Measurements from ENCODE around the gene RPL22L1. TPM values are rescaled to one million over a fixed set of nuclear protein-coding genes. Genes with fewer than 3 reads are reported as not detected.
"Not testable (repeated sequence)": the region's sequence is repeated elsewhere in the genome, so short reads cannot be mapped to it uniquely, and the experiment has no call there.

Gene RPL22L1
- total and polyA plus RNA-seq, 4 donors = 19.1 to 82.1 (median 40.6) TPM

- TF ChIP-seq ATF3 (IDR thresholded peaks at IDR 0.05) (no peak), HNF4A (conservative IDR thresholded peaks at IDR 0.05) (no peak), TAF1 (conservative IDR thresholded peaks at IDR 0.05) (no peak), FOXA1 (IDR thresholded peaks at IDR 0.05) (no peak), MAX (IDR thresholded peaks at IDR 0.05) (no peak), RAD21 (IDR thresholded peaks at IDR 0.05) (no peak), GABPA (IDR thresholded peaks at IDR 0.05 in 1 of 2, conservative IDR thresholded peaks at IDR 0.05 in 1 of 2) (no peak), FOXA2 (IDR thresholded peaks at IDR 0.05) (no peak), ZBTB33 (IDR thresholded peaks at IDR 0.05) (no peak), NR2F2 (IDR thresholded peaks at IDR 0.05) (no peak), EGR1 (IDR thresholded peaks at IDR 0.05; ENCODE audit: low read depth in 2 of 2) (no peak), HNF4G (IDR thresholded peaks at IDR 0.05) (no peak), YY1 (IDR thresholded peaks at IDR 0.05) (no peak)
Observed at GRCh38 chr3:170897978-170898377, 28.0 kb upstream of the RPL22L1 start (continued).

- 98% methylated on average over 1 of the region's 1 CpG for WGBS
Observed at GRCh38 chr3:170897199-170897598, 27.2 kb upstream of the RPL22L1 start.

GRCh38 chr3:170896781-170897180 lies 26.8 kb upstream of the RPL22L1 start:
- no peaks in the 10 kb centered on the region for H3K9me3 ChIP-seq (ENCODE audit: control insufficient read depth in 4 of 4, low read length in 3 of 4)
- H3K9ac ChIP-seq (ENCODE audit: low read depth in 1 of 2, low read length in 2 of 2) = no peak overlapping the region
- no peak overlapping the region for H3K27ac ChIP-seq (ENCODE audit: low read depth in 1 of 2, low read length in 2 of 2)
- H3K36me3 ChIP-seq (ENCODE audit: control insufficient read depth in 4 of 4, insufficient read depth in 3 of 4, low read depth in 1 of 4, low read length in 3 of 4) = no peaks in the 10 kb centered on the region
- no peaks in the 10 kb centered on the region for H3K27me3 ChIP-seq (ENCODE audit: control insufficient read depth in 4 of 4, insufficient read depth in 4 of 4, low read length in 3 of 4)
- DNase-seq (ENCODE audit: low spot score) = no peak
- no peak overlapping the region for H3K4me3 ChIP-seq (ENCODE audit: low read depth in 1 of 3, low read length in 3 of 3)
- H3K4me1 ChIP-seq (ENCODE audit: control insufficient read depth in 4 of 4, insufficient read depth in 4 of 4, low read length in 3 of 4) = no peaks in the 10 kb centered on the region
- 38% methylated on average over 1 of the region's 1 CpG for WGBS
- TF ChIP-seq ZBTB33 (IDR thresholded peaks at IDR 0.05) (no peak), GABPA (IDR thresholded peaks at IDR 0.05 in 1 of 2, conservative IDR thresholded peaks at IDR 0.05 in 1 of 2) (no peak), JUND (IDR thresholded peaks at IDR 0.05) (no peak), YY1 (IDR thresholded peaks at IDR 0.05) (no peak), NR2F2 (IDR thresholded peaks at IDR 0.05) (no peak), HNF4A (conservative IDR thresholded peaks at IDR 0.05) (peak in 1 of 2 donors; percentile 23), REST (IDR thresholded peaks at IDR 0.05) (no peak), RXRA (IDR thresholded peaks at IDR 0.05) (peak; percentile 17 to 38), FOXA1 (IDR thresholded peaks at IDR 0.05) (no peak), ATF3 (IDR thresholded peaks at IDR 0.05) (no peak)

More at GRCh38 chr3:170897199-170897598, 27.2 kb upstream of the RPL22L1 start:
- H3K4me3 ChIP-seq (ENCODE audit: low read depth in 1 of 3, low read length in 3 of 3); H3K4me1 ChIP-seq (ENCODE audit: control insufficient read depth in 4 of 4, insufficient read depth in 4 of 4, low read length in 3 of 4); H3K9ac ChIP-seq (ENCODE audit: low read depth in 1 of 2, low read length in 2 of 2); DNase-seq (ENCODE audit: low spot score); H3K27ac ChIP-seq (ENCODE audit: low read depth in 1 of 2, low read length in 2 of 2); H3K27me3 ChIP-seq (ENCODE audit: control insufficient read depth in 4 of 4, insufficient read depth in 4 of 4, low read length in 3 of 4); H3K36me3 ChIP-seq (ENCODE audit: control insufficient read depth in 4 of 4, insufficient read depth in 3 of 4, low read depth in 1 of 4, low read length in 3 of 4); H3K9me3 ChIP-seq (ENCODE audit: control insufficient read depth in 4 of 4, low read length in 3 of 4): not testable (repeated sequence)

GRCh38 chr3:170896333-170896732 lies 26.3 kb upstream of the RPL22L1 start:
- not testable (repeated sequence) for H3K4me3 ChIP-seq (ENCODE audit: low read depth in 1 of 3, low read length in 3 of 3); H3K27ac ChIP-seq (ENCODE audit: low read depth in 1 of 2, low read length in 2 of 2); H3K4me1 ChIP-seq (ENCODE audit: control insufficient read depth in 4 of 4, insufficient read depth in 4 of 4, low read length in 3 of 4); H3K27me3 ChIP-seq (ENCODE audit: control insufficient read depth in 4 of 4, insufficient read depth in 4 of 4, low read length in 3 of 4); H3K36me3 ChIP-seq (ENCODE audit: control insufficient read depth in 4 of 4, insufficient read depth in 3 of 4, low read depth in 1 of 4, low read length in 3 of 4); DNase-seq (ENCODE audit: low spot score); H3K9ac ChIP-seq (ENCODE audit: low read depth in 1 of 2, low read length in 2 of 2); H3K9me3 ChIP-seq (ENCODE audit: control insufficient read depth in 4 of 4, low read length in 3 of 4)
- WGBS = 97% methylated on average over 6 of the region's 6 CpGs
